ENCODE results near the gene TJP2.

GRCh38 chr9:69151506-69151905, 22.6 kb upstream of the TJP2 start:
- TF ChIP-seq CTCF (IDR thresholded peaks at IDR 0.05): no peak
- TF ChIP-seq HMGXB4 (CRISPR knock-in tag; IDR thresholded peaks at IDR 0.05): no peak
- no peak for TF ChIP-seq ATF2 (CRISPR knock-in tag; IDR thresholded peaks at IDR 0.05; ENCODE audit: borderline replicate concordance, low read depth)
- no peak for TF ChIP-seq NR3C1 (CRISPR knock-in tag; conservative IDR thresholded peaks at IDR 0.05; ENCODE audit: low read depth)
- no peak for TF ChIP-seq ZNF512 (CRISPR knock-in tag; IDR thresholded peaks at IDR 0.05; ENCODE audit: borderline replicate concordance)
- no peak for TF ChIP-seq PRDM15 (CRISPR knock-in tag; IDR thresholded peaks at IDR 0.05)
- no peak for TF ChIP-seq CREM (CRISPR knock-in tag; IDR thresholded peaks at IDR 0.05)
- no peak for TF ChIP-seq IRF1 (CRISPR knock-in tag; IDR thresholded peaks at IDR 0.05)
- TF ChIP-seq TEAD1 (CRISPR knock-in tag; IDR thresholded peaks at IDR 0.05): no peak
- TF ChIP-seq CBFB (CRISPR knock-in tag; IDR thresholded peaks at IDR 0.05; ENCODE audit: low read depth): no peak
